ENCODE measurements around the gene SCGB1A1.
"Not testable (repeated sequence)": the region's sequence is repeated elsewhere in the genome, so short reads cannot be mapped to it uniquely, and the experiment has no call there.

SCGB1A1 gene

GRCh38 chr11:62418733-62419132 is at the start of gene SCGB1A1:
TSS of gene SCGB1A1 (plus strand) at chr11:62419033. CDS start at chr11:62419096, 63 bp downstream.
- no peak for DNase-seq (ENCODE audit: low read depth, low spot score)
- H3K27ac ChIP-seq = no peak within 1 kb of the TSS

- no peak overlapping the region for H3K27ac ChIP-seq
- DNase-seq (ENCODE audit: low read depth, low spot score) = no peak
These were observed 47.9 kb upstream of the SCGB1A1 start for GRCh38 chr11:62370743-62371440.

- no peak overlapping the region for H3K27ac ChIP-seq
- DNase-seq (ENCODE audit: low read depth, low spot score) = no peak
These were observed 46.0 kb upstream of the SCGB1A1 start for GRCh38 chr11:62372871-62373270.

- no peak overlapping the region for H3K27ac ChIP-seq
These were observed 45.2 kb upstream of the SCGB1A1 start for GRCh38 chr11:62373464-62374119.

GRCh38 chr11:62374801-62375200 is 44.0 kb upstream of the SCGB1A1 start:
- no peak overlapping the region for H3K27ac ChIP-seq
- no peak for DNase-seq (ENCODE audit: low read depth, low spot score)

More at GRCh38 chr11:62373464-62374119, 45.2 kb upstream of the SCGB1A1 start:
- DNase-seq (ENCODE audit: low read depth, low spot score) = no peak

GRCh38 chr11:62378459-62379063 is 40.3 kb upstream of the SCGB1A1 start:
- DNase-seq (ENCODE audit: low read depth, low spot score); H3K27ac ChIP-seq: not testable (repeated sequence)

GRCh38 chr11:62379586-62379985 is 39.2 kb upstream of the SCGB1A1 start:
- not testable (repeated sequence) for H3K27ac ChIP-seq; DNase-seq (ENCODE audit: low read depth, low spot score)

- H3K27ac ChIP-seq; DNase-seq (ENCODE audit: low read depth, low spot score): not testable (repeated sequence)
These were observed 38.0 kb upstream of the SCGB1A1 start for GRCh38 chr11:62380821-62381245.

- no peak for DNase-seq (ENCODE audit: low read depth, low spot score)
- H3K27ac ChIP-seq = no peak overlapping the region
These were observed 35.0 kb upstream of the SCGB1A1 start for GRCh38 chr11:62383822-62384221.

- H3K27ac ChIP-seq; DNase-seq (ENCODE audit: low read depth, low spot score): not testable (repeated sequence)
These were observed 32.8 kb upstream of the SCGB1A1 start for GRCh38 chr11:62386083-62386482.

- no peak overlapping the region for H3K27ac ChIP-seq
- no peak for DNase-seq (ENCODE audit: low read depth, low spot score)
These were observed 31.5 kb upstream of the SCGB1A1 start for GRCh38 chr11:62387381-62387780.

GRCh38 chr11:62388999-62389398 is 29.8 kb upstream of the SCGB1A1 start:
- DNase-seq (ENCODE audit: low read depth, low spot score) = no peak

GRCh38 chr11:62390237-62390636 is 28.6 kb upstream of the SCGB1A1 start:
- DNase-seq (ENCODE audit: low read depth, low spot score) = no peak
- no peak overlapping the region for H3K27ac ChIP-seq

More at GRCh38 chr11:62388999-62389398, 29.8 kb upstream of the SCGB1A1 start:
- H3K27ac ChIP-seq = no peak overlapping the region

GRCh38 chr11:62390722-62391121 is 28.1 kb upstream of the SCGB1A1 start:
- DNase-seq (ENCODE audit: low read depth, low spot score) = no peak
- H3K27ac ChIP-seq = no peak overlapping the region

GRCh38 chr11:62391642-62392425 is 27.0 kb upstream of the SCGB1A1 start:
- no peak for DNase-seq (ENCODE audit: low read depth, low spot score)
- no peak overlapping the region for H3K27ac ChIP-seq

- DNase-seq (ENCODE audit: low read depth, low spot score) = no peak
- H3K27ac ChIP-seq = no peak overlapping the region
These were observed 26.3 kb upstream of the SCGB1A1 start for GRCh38 chr11:62392506-62392905.

GRCh38 chr11:62393061-62393611 is 25.7 kb upstream of the SCGB1A1 start:
- H3K27ac ChIP-seq = no peak overlapping the region
- DNase-seq (ENCODE audit: low read depth, low spot score) = no peak

- DNase-seq (ENCODE audit: low read depth, low spot score) = no peak
- H3K27ac ChIP-seq = no peak overlapping the region
These were observed 25.1 kb upstream of the SCGB1A1 start for GRCh38 chr11:62393735-62394134.

- peak; percentile 37 for DNase-seq (ENCODE audit: low read depth, low spot score)
- peak overlapping the region; percentile 11 for H3K27ac ChIP-seq
These were observed 23.9 kb upstream of the SCGB1A1 start for GRCh38 chr11:62394825-62395538.

Data from epithelial cell of prostate (primary cell).